HCT116 (cell line): ENCODE results near the gene FUOM.

Experiments used
- CBX3 ChIP-seq: IDR thresholded peaks from 2 replicates; pipeline ENCODE4 v1.6.1; 2012; ENCODE audit warnings: low read depth
- ELF1 ChIP-seq: IDR thresholded peaks from 2 replicates; pipeline ENCODE4 v1.6.1; 2012; ENCODE audit warnings: low read depth, borderline replicate concordance
- POLR2AphosphoS5 ChIP-seq: IDR thresholded peaks from 2 replicates; pipeline ENCODE4 v1.6.1; 2011; ENCODE audit warnings: mild to moderate bottlenecking, low read depth, low read length, moderate library complexity
- TF ChIP-seq, protein P1 (sequence below), 3 experiments: fragments of 200-600 bp in 1 of 3; sonication (generic) in 1 of 3; IDR thresholded peaks in 2 of 3; conservative IDR thresholded peaks in 1 of 3; 2 replicates each; pipeline ENCODE4 v1.5.1; 2012 to 2017; ENCODE audit warnings: low read depth in 2 of 3, low read length in 2 of 3, antibody characterized with exemption in 1 of 3, borderline replicate concordance in 1 of 3, control low read depth in 1 of 3, mild to moderate bottlenecking in 1 of 3, mixed read lengths in 1 of 3, mixed run types in 1 of 3, moderate library complexity in 1 of 3; ENCODE audit not compliant: insufficient read depth in 1 of 3

DNA sequence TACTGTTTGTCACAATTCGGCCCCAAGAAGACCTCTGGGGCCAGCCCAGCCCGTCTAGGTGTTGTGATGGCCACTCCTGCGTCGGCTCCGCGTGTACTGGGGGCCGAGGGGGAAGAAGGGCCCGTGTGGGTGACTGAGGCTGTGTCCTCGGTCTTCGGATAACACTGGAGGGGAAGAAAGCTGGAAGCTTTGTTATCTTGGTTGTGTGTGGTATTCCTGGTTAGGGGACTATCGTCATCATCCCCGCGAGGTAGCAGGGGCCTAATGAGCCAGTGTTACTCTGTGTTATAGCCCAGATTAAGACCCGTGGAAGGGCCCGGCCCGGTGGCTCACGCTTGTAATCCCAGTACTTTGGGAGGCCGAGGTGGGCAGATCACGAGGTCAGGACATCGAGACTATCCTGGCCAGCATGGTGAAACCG, 37.0 kb upstream of the FUOM start:
- TF ChIP-seq, protein P1, sequence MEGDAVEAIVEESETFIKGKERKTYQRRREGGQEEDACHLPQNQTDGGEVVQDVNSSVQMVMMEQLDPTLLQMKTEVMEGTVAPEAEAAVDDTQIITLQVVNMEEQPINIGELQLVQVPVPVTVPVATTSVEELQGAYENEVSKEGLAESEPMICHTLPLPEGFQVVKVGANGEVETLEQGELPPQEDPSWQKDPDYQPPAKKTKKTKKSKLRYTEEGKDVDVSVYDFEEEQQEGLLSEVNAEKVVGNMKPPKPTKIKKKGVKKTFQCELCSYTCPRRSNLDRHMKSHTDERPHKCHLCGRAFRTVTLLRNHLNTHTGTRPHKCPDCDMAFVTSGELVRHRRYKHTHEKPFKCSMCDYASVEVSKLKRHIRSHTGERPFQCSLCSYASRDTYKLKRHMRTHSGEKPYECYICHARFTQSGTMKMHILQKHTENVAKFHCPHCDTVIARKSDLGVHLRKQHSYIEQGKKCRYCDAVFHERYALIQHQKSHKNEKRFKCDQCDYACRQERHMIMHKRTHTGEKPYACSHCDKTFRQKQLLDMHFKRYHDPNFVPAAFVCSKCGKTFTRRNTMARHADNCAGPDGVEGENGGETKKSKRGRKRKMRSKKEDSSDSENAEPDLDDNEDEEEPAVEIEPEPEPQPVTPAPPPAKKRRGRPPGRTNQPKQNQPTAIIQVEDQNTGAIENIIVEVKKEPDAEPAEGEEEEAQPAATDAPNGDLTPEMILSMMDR (IDR thresholded peaks at IDR 0.05 in 2 of 3, conservative IDR thresholded peaks at IDR 0.05 in 1 of 3; ENCODE audit: borderline replicate concordance in 1 of 3, insufficient read depth in 1 of 3, low read depth in 2 of 3, low read length in 2 of 3): no peak
- TF ChIP-seq CBX3: no peak
- TF ChIP-seq ELF1: no peak
- no peak for TF ChIP-seq POLR2AphosphoS5
